WTC11 (cell line): ENCODE measurements around the gene PCK2. TPM values are rescaled to one million over a fixed set of nuclear protein-coding genes. Genes with fewer than 3 reads are reported as not detected.

Experiments
- ATAC-seq: fragments of 200-7000 bp; cut with Tn5 transposase; 2 replicates; pipeline ENCODE4 v1.10.0; 2021; ENCODE audit warnings: mild to moderate bottlenecking, moderate library complexity
- CTCF ChIA-PET: fragments of 300-600 bp; sonication (Branson Sonifier 250); formaldehyde crosslinking; loops from one replicate; lab custom pipeline; 2021; ENCODE audit warnings: antibody characterized with exemption; lab: Charles Lee
- POLR2A ChIA-PET: fragments of 350-600 bp; sonication (Branson Sonifier 250); formaldehyde crosslinking; loops from one replicate; lab custom pipeline; 2021; ENCODE audit warnings: antibody characterized with exemption; lab: Charles Lee
- DNase-seq: peaks from one replicate; pipeline ENCODE4 v3.0.0; 2021; ENCODE audit warnings: low spot score
- H3K27ac Mint-ChIP-seq: 2 replicates; pipeline ENCODE4 v1.8.0; 2021; ENCODE audit warnings: mixed read lengths
- H3K27me3 Mint-ChIP-seq: 2 replicates; pipeline ENCODE4 v1.8.0; 2021; ENCODE audit warnings: low read depth, mild to moderate bottlenecking, moderate library complexity, mixed read lengths
- H3K36me3 Mint-ChIP-seq: 2 replicates; pipeline ENCODE4 v1.8.0; 2021; ENCODE audit warnings: mixed read lengths
- H3K4me1 Mint-ChIP-seq: 2 replicates; pipeline ENCODE4 v1.8.0; 2022; ENCODE audit warnings: mixed read lengths
- H3K4me3 Mint-ChIP-seq: 2 replicates; pipeline ENCODE4 v1.8.0; 2021; ENCODE audit warnings: mild to moderate bottlenecking, moderate library complexity, mixed read lengths
- H3K9me3 Mint-ChIP-seq: 2 replicates; pipeline ENCODE4 v1.8.0; 2021; ENCODE audit warnings: mixed read lengths
- ATF2 ChIP-seq: sonication (generic); formaldehyde crosslinking; IDR thresholded peaks from 2 replicates; pipeline ENCODE4 v1.8.1; 2022; ENCODE audit warnings: low read depth, missing genetic modification reagents, borderline replicate concordance
- CREB1 ChIP-seq: sonication (generic); formaldehyde crosslinking; IDR thresholded peaks from 2 replicates; pipeline ENCODE4 v1.8.0; 2023; ENCODE audit warnings: mild to moderate bottlenecking, missing genetic modification reagents
- CREM ChIP-seq: sonication (generic); formaldehyde crosslinking; IDR thresholded peaks from 2 replicates; pipeline ENCODE4 v1.8.1; 2022; ENCODE audit warnings: mild to moderate bottlenecking, missing genetic modification reagents, moderate library complexity
- ETV6 ChIP-seq: sonication (generic); formaldehyde crosslinking; IDR thresholded peaks from 2 replicates; pipeline ENCODE4 v1.8.1; 2022; ENCODE audit warnings: mild to moderate bottlenecking, missing genetic modification reagents
- HMGXB4 ChIP-seq: sonication (generic); formaldehyde crosslinking; IDR thresholded peaks from 2 replicates; pipeline ENCODE4 v1.8.1; 2023; ENCODE audit warnings: mild to moderate bottlenecking, moderate library complexity, missing genetic modification reagents
- KAT7 ChIP-seq: sonication (generic); formaldehyde crosslinking; IDR thresholded peaks from 2 replicates; pipeline ENCODE4 v1.8.1; 2023; ENCODE audit warnings: missing genetic modification reagents, mild to moderate bottlenecking, borderline replicate concordance
- MXD4 ChIP-seq: fragments of 250-450 bp; sonication (Bioruptor Pico); IDR thresholded peaks from 2 replicates; pipeline ENCODE4 v1.8.0; 2021; ENCODE audit warnings: mild to moderate bottlenecking, moderate library complexity, borderline replicate concordance
- NFE2L1 ChIP-seq: sonication (generic); formaldehyde crosslinking; IDR thresholded peaks from 2 replicates; pipeline ENCODE4 v1.8.1; 2023; ENCODE audit warnings: missing genetic modification reagents
- RELA ChIP-seq: sonication (generic); formaldehyde crosslinking; IDR thresholded peaks from 2 replicates; pipeline ENCODE4 v1.8.1; 2022; ENCODE audit warnings: missing genetic modification reagents, mild to moderate bottlenecking, borderline replicate concordance
- ZNF219 ChIP-seq: sonication (generic); formaldehyde crosslinking; IDR thresholded peaks from 2 replicates; pipeline ENCODE4 v1.8.0; 2023; ENCODE audit warnings: missing genetic modification reagents, mild to moderate bottlenecking, borderline replicate concordance
- ZNF317 ChIP-seq: sonication (generic); formaldehyde crosslinking; IDR thresholded peaks from 2 replicates; pipeline ENCODE4 v1.8.1; 2023; ENCODE audit warnings: low read depth, mild to moderate bottlenecking, moderate library complexity, missing genetic modification reagents, borderline replicate concordance
- total RNA-seq: library from RNA; stranded (reverse); gene quantifications from 3 replicates; pipeline ENCODE4 v1.2.3, GENCODE V29; 2021
- TF ChIP-seq, protein P1 (sequence below): fragments of 200-600 bp; IDR thresholded peaks from 2 replicates; pipeline ENCODE4 v1.8.0; 2022; ENCODE audit warnings: antibody characterized with exemption
- TF ChIP-seq, protein P2 (sequence below): sonication (generic); formaldehyde crosslinking; IDR thresholded peaks from 2 replicates; pipeline ENCODE4 v1.8.1; 2022; ENCODE audit warnings: low read depth, mild to moderate bottlenecking, moderate library complexity, missing genetic modification reagents, borderline replicate concordance
- TF ChIP-seq, protein P3 (sequence below): sonication (generic); formaldehyde crosslinking; IDR thresholded peaks from 2 replicates; pipeline ENCODE4 v1.8.0; 2023; ENCODE audit warnings: missing genetic modification reagents

PCK2 gene
- total RNA-seq, 1 experiment from 2014 or later = 67.0 TPM

DNA sequence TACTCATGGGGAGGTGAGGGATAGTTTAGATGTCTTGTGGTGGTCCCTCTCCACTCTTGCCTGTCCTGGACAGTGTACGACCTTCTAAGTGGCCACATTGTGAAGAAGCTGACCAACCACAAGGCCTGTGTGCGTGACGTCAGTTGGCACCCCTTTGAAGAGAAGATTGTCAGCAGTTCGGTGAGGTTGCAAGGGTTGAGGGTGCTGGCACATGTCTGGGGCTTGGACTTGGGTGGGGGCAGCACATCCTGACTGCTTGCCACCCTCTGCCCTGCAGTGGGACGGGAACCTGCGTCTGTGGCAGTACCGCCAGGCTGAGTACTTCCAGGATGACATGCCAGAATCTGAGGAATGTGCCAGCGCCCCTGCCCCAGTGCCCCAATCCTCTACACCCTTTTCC is 28.8 kb downstream of the PCK2 start:
- Mint-ChIP-seq H3K27me3 (no peaks in the 10 kb centered on the region), H3K27ac (no peak overlapping the region)
- TF ChIP-seq, protein P1, sequence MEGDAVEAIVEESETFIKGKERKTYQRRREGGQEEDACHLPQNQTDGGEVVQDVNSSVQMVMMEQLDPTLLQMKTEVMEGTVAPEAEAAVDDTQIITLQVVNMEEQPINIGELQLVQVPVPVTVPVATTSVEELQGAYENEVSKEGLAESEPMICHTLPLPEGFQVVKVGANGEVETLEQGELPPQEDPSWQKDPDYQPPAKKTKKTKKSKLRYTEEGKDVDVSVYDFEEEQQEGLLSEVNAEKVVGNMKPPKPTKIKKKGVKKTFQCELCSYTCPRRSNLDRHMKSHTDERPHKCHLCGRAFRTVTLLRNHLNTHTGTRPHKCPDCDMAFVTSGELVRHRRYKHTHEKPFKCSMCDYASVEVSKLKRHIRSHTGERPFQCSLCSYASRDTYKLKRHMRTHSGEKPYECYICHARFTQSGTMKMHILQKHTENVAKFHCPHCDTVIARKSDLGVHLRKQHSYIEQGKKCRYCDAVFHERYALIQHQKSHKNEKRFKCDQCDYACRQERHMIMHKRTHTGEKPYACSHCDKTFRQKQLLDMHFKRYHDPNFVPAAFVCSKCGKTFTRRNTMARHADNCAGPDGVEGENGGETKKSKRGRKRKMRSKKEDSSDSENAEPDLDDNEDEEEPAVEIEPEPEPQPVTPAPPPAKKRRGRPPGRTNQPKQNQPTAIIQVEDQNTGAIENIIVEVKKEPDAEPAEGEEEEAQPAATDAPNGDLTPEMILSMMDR = no peak
- TF ChIP-seq, all 79 proteins: peak for 0
- DNase-seq (no peak), ATAC-seq (no peak)
- no peak overlapping the region for H3K4me3 Mint-ChIP-seq
- no peaks in the 10 kb centered on the region for H3K9me3 Mint-ChIP-seq
- ChIA-PET CTCF (interaction anchor here (0.6 kb wide), 1 partner anchor 138 kb away, joined by 4 read pairs; no protein-coding TSS in a partner anchor), POLR2A (interaction anchor here (2.6 kb wide), 1 partner anchor 8 kb away, joined by 10 read pairs; the partner anchor contains the start of genes DCAF11 and NRL)
- peaks cover 42% of the 10 kb centered on the region for H3K36me3 Mint-ChIP-seq
- no peaks in the 10 kb centered on the region for H3K4me1 Mint-ChIP-seq

DNA sequence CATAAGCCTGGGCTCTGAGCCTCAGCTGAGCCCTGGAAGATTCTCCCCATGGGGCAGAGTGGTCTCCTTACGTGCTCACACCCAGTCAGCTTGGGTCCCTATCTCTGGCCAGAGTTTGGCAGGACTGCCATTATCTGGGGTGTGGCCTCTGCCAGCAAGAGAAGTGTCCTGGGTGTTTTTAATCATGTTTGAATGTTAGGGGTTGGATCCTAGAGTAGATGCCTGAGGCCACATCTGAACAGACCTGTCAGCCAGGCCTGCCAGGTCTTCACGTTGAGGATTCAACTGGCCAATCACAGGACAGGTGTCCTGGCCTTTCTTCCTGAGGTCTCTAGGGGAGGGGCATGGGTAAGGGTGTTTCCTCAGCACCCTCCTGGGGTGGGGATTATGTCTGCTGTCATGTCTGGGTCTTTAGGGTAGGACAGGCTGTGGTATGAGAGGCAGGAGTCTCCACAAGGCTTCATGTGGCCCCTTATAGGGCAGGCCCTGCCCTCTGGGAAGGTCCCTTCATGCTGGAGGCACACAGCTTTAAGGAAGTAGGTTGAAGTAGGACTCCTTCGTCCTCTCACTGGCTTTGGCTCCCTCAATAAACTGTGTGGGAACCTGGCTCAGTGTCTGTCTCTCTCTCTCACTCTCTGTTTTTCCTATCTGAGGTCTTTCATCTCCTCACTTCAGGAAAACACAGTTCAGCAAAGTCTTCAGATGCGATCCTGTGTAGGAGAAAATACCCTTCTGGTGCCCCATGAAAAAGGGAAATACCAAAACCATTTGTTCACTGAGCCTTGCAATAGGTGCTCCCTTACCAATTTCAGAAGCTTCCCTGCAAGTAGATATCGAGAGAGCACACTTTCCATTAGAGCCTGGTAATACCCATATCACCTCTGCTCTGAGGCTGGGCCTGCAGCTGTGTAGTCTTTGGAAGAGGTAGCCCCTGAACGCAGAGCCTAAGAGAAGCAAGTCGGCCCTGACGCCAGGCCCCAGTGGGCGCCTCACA is 29.6 kb downstream of the PCK2 start:
- Mint-ChIP-seq H3K36me3 (peaks cover 34% of the 10 kb centered on the region), H3K27ac (no peak overlapping the region), H3K27me3 (no peaks in the 10 kb centered on the region), H3K9me3 (no peaks in the 10 kb centered on the region), H3K4me1 (no peaks in the 10 kb centered on the region), H3K4me3 (no peak overlapping the region)
- ATAC-seq (peak; percentile 41; the same call in 1 of the 2 replicates), DNase-seq (no peak)
- TF ChIP-seq ETV6 (no peak), NFE2L1 (no peak), CREM (CRISPR knock-in tag) (no peak), KAT7 (CRISPR knock-in tag) (no peak), CREB1 (CRISPR knock-in tag) (no peak), RELA (CRISPR knock-in tag) (no peak), MXD4 (no peak), HMGXB4 (CRISPR knock-in tag) (no peak), ZNF219 (no peak), ATF2 (CRISPR knock-in tag) (no peak), ZNF317 (CRISPR knock-in tag) (no peak)
- TF ChIP-seq, protein P2, sequence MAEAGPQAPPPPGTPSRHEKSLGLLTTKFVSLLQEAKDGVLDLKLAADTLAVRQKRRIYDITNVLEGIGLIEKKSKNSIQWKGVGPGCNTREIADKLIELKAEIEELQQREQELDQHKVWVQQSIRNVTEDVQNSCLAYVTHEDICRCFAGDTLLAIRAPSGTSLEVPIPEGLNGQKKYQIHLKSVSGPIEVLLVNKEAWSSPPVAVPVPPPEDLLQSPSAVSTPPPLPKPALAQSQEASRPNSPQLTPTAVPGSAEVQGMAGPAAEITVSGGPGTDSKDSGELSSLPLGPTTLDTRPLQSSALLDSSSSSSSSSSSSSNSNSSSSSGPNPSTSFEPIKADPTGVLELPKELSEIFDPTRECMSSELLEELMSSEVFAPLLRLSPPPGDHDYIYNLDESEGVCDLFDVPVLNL (CRISPR knock-in tag) = no peak
- TF ChIP-seq, protein P3, sequence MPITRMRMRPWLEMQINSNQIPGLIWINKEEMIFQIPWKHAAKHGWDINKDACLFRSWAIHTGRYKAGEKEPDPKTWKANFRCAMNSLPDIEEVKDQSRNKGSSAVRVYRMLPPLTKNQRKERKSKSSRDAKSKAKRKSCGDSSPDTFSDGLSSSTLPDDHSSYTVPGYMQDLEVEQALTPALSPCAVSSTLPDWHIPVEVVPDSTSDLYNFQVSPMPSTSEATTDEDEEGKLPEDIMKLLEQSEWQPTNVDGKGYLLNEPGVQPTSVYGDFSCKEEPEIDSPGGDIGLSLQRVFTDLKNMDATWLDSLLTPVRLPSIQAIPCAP (CRISPR knock-in tag) = no peak
- CTCF ChIA-PET = interaction anchor here (1.2 kb wide), 1 partner anchor 10 kb away, joined by 3 read pairs; the partner anchor contains the start of genes DCAF11 and NRL
- POLR2A ChIA-PET = interaction anchor here (2.6 kb wide), 1 partner anchor 9 kb away, joined by 10 read pairs; the partner anchor contains the start of genes DCAF11 and NRL
